Measurements from ENCODE around the gene ZNF35. TPM values are rescaled to one million over a fixed set of nuclear protein-coding genes. Genes with fewer than 3 reads are reported as not detected.

Gene ZNF35
- polyA plus RNA-seq, 2 donors = 2.8 to 4.7 TPM

- H3K4me3 ChIP-seq (ENCODE audit: low read depth in 1 of 2, low read length in 2 of 2) = no peak overlapping the region
- H3K9me3 ChIP-seq (ENCODE audit: control insufficient read depth in 2 of 2, insufficient read depth in 1 of 2, low read depth in 1 of 2, low read length in 1 of 2) = peaks cover 0 to 12% of the 10 kb centered on the region in 2 donors
- H3K36me3 ChIP-seq (ENCODE audit: control insufficient read depth in 2 of 2, insufficient read depth in 2 of 2, low read length in 1 of 2) = no peaks in the 10 kb centered on the region
- no peaks in the 10 kb centered on the region for H3K4me1 ChIP-seq (ENCODE audit: control insufficient read depth in 2 of 2, insufficient read depth in 2 of 2, low read length in 1 of 2)
- 82 to 88% methylated on average over 5 of the region's 5 CpGs for WGBS, 2 donors
- no peak overlapping the region for H3K27ac ChIP-seq (ENCODE audit: low read depth in 2 of 2, low read length in 1 of 2)
- no peaks in the 10 kb centered on the region for H3K27me3 ChIP-seq (ENCODE audit: control insufficient read depth in 1 of 2, insufficient read depth in 2 of 2, low read length in 2 of 2)
Measured at GRCh38 chr3:44678480-44679116, 30.1 kb downstream of the ZNF35 start.

- Histone ChIP-seq H3K36me3 (ENCODE audit: control insufficient read depth in 2 of 2, insufficient read depth in 2 of 2, low read length in 1 of 2) (no peaks in the 10 kb centered on the region), H3K4me1 (ENCODE audit: control insufficient read depth in 2 of 2, insufficient read depth in 2 of 2, low read length in 1 of 2) (peaks cover 0 to 5% of the 10 kb centered on the region in 2 donors), H3K9me3 (ENCODE audit: control insufficient read depth in 2 of 2, insufficient read depth in 1 of 2, low read depth in 1 of 2, low read length in 1 of 2) (peaks cover 0 to 12% of the 10 kb centered on the region in 2 donors), H3K27ac (ENCODE audit: low read depth in 2 of 2, low read length in 1 of 2) (no peak overlapping the region), H3K4me3 (ENCODE audit: low read depth in 1 of 2, low read length in 2 of 2) (no peak overlapping the region), H3K27me3 (ENCODE audit: control insufficient read depth in 1 of 2, insufficient read depth in 2 of 2, low read length in 2 of 2) (no peaks in the 10 kb centered on the region)
- WGBS, 2 donors = 93 to 96% methylated on average over 4 of the region's 4 CpGs
Measured at GRCh38 chr3:44680921-44681455, 32.5 kb downstream of the ZNF35 start.

- Histone ChIP-seq H3K36me3 (ENCODE audit: control insufficient read depth in 2 of 2, insufficient read depth in 2 of 2, low read length in 1 of 2) (no peaks in the 10 kb centered on the region), H3K27ac (ENCODE audit: low read depth in 2 of 2, low read length in 1 of 2) (no peak overlapping the region), H3K27me3 (ENCODE audit: control insufficient read depth in 1 of 2, insufficient read depth in 2 of 2, low read length in 2 of 2) (no peaks in the 10 kb centered on the region), H3K9me3 (ENCODE audit: control insufficient read depth in 2 of 2, insufficient read depth in 1 of 2, low read depth in 1 of 2, low read length in 1 of 2) (peaks cover 0 to 11% of the 10 kb centered on the region in 2 donors), H3K4me1 (ENCODE audit: control insufficient read depth in 2 of 2, insufficient read depth in 2 of 2, low read length in 1 of 2) (peaks cover 0 to 5% of the 10 kb centered on the region in 2 donors), H3K4me3 (ENCODE audit: low read depth in 1 of 2, low read length in 2 of 2) (no peak overlapping the region)
- WGBS, 2 donors = 94 to 95% methylated on average over 2 of the region's 2 CpGs
Measured at GRCh38 chr3:44682182-44682896, 33.8 kb downstream of the ZNF35 start.

- WGBS, 2 donors = 3% methylated on average over 48 of the region's 48 CpGs
- Histone ChIP-seq H3K27ac (ENCODE audit: low read depth in 2 of 2, low read length in 1 of 2) (peak overlapping the region in 1 of 2 donors; percentile 46), H3K4me3 (ENCODE audit: low read depth in 1 of 2, low read length in 2 of 2) (peak overlapping the region; percentile 75 to 92), H3K9me3 (ENCODE audit: control insufficient read depth in 2 of 2, insufficient read depth in 1 of 2, low read depth in 1 of 2, low read length in 1 of 2) (peaks cover 0 to 9% of the 10 kb centered on the region in 2 donors), H3K36me3 (ENCODE audit: control insufficient read depth in 2 of 2, insufficient read depth in 2 of 2, low read length in 1 of 2) (no peaks in the 10 kb centered on the region), H3K27me3 (ENCODE audit: control insufficient read depth in 1 of 2, insufficient read depth in 2 of 2, low read length in 2 of 2) (no peaks in the 10 kb centered on the region), H3K4me1 (ENCODE audit: control insufficient read depth in 2 of 2, insufficient read depth in 2 of 2, low read length in 1 of 2) (peaks cover 0 to 5% of the 10 kb centered on the region in 2 donors)
Measured at GRCh38 chr3:44685128-44685800, 36.7 kb downstream of the ZNF35 start.

GRCh38 chr3:44687898-44688297 lies 39.4 kb downstream of the ZNF35 start:
- no peaks in the 10 kb centered on the region for H3K36me3 ChIP-seq (ENCODE audit: control insufficient read depth in 2 of 2, insufficient read depth in 2 of 2, low read length in 1 of 2)
- 54 to 58% methylated on average over 1 of the region's 1 CpG for WGBS, 2 donors
- H3K4me3 ChIP-seq (ENCODE audit: low read depth in 1 of 2, low read length in 2 of 2) = no peak overlapping the region
- peaks cover 0 to 6% of the 10 kb centered on the region in 2 donors for H3K9me3 ChIP-seq (ENCODE audit: control insufficient read depth in 2 of 2, insufficient read depth in 1 of 2, low read depth in 1 of 2, low read length in 1 of 2)
- no peaks in the 10 kb centered on the region for H3K27me3 ChIP-seq (ENCODE audit: control insufficient read depth in 1 of 2, insufficient read depth in 2 of 2, low read length in 2 of 2)
- peaks cover 0 to 5% of the 10 kb centered on the region in 2 donors for H3K4me1 ChIP-seq (ENCODE audit: control insufficient read depth in 2 of 2, insufficient read depth in 2 of 2, low read length in 1 of 2)
- no peak overlapping the region for H3K27ac ChIP-seq (ENCODE audit: low read depth in 2 of 2, low read length in 1 of 2)

Other genes starting within 250 kb of the ZNF35 start
- 1 to 10 TPM; 1.4 to 3.2 TPM for gene ZNF445, start 171.1 kb upstream of the ZNF35 start, polyA plus RNA-seq
- under 1 TPM; 0.56 to 0.81 TPM for gene ZKSCAN7, start 93.5 kb upstream of the ZNF35 start, polyA plus RNA-seq
- gene ZNF660, start 63.8 kb upstream of the ZNF35 start, polyA plus RNA-seq = under 1 TPM; 0.28 to 0.31 TPM
- gene ZNF197, start 23.7 kb upstream of the ZNF35 start, polyA plus RNA-seq = 1 to 10 TPM; 4.1 to 5.3 TPM
- 1 to 10 TPM; 1.9 to 2.2 TPM for gene ZNF502, start 63.9 kb downstream of the ZNF35 start, polyA plus RNA-seq
- under 1 TPM; 0.53 to 0.89 TPM for gene ZNF501, start 80.9 kb downstream of the ZNF35 start, polyA plus RNA-seq
- 1 to 10 TPM; 6.3 to 7.0 TPM for gene KIAA1143, start 112.9 kb downstream of the ZNF35 start, polyA plus RNA-seq
- 1 to 10 TPM; 4.2 to 4.3 TPM for gene KIF15, start 113.1 kb downstream of the ZNF35 start, polyA plus RNA-seq
- gene TMEM42, start 213.2 kb downstream of the ZNF35 start, polyA plus RNA-seq = 10 to 100 TPM in 1 of 2 donors, 1 to 10 TPM in 1; 8.3 to 10.9 TPM
- not detected for gene TGM4, start 225.9 kb downstream of the ZNF35 start, polyA plus RNA-seq

Data from esophagus (tissue), 2 donors.